NCI-H510A treated with DMSO at 0.1 percent for 48 hours (cell line): ENCODE measurements around the gene ROPN1.
"Not testable (repeated sequence)": the region's sequence is repeated elsewhere in the genome, so short reads cannot be mapped to it uniquely, and the experiment has no call there.

Experiments
- DNase-seq: peaks from one replicate; lab custom pipeline; 2025; lab: John Stamatoyannopoulos, UW

ROPN1 gene

GRCh38 chr3:123991730-123992588 lies at the start of gene ROPN1:
ROPN1 (minus strand) TSS chr3:123992124; CDS start chr3:123980481, 11,643 bp downstream.
- not testable (repeated sequence) for DNase-seq

- DNase-seq = no peak
These were observed 49.6 kb upstream of the ROPN1 start for GRCh38 chr3:124041553-124041952.

GRCh38 chr3:124037326-124037725 lies 45.4 kb upstream of the ROPN1 start:
- DNase-seq = no peak

- not testable (repeated sequence) for DNase-seq
These were observed 44.3 kb upstream of the ROPN1 start for GRCh38 chr3:124036214-124036613.

GRCh38 chr3:124035463-124036121 lies 43.7 kb upstream of the ROPN1 start:
- DNase-seq = no peak

GRCh38 chr3:124034844-124035152 lies 42.9 kb upstream of the ROPN1 start:
- DNase-seq = no peak

GRCh38 chr3:124034016-124034843 lies 42.3 kb upstream of the ROPN1 start:
- DNase-seq = no peak

GRCh38 chr3:124033360-124034015 lies 41.6 kb upstream of the ROPN1 start, which contains the start of gene KALRN:
KALRN (plus strand) TSS chr3:124033369.
- DNase-seq = no peak

GRCh38 chr3:124032881-124033359 lies 41.0 kb upstream of the ROPN1 start:
- DNase-seq = peak; percentile 78

- DNase-seq = peak; percentile 64
These were observed 40.5 kb upstream of the ROPN1 start for GRCh38 chr3:124032311-124032880.

GRCh38 chr3:124026516-124026915 lies 34.6 kb upstream of the ROPN1 start:
- no peak for DNase-seq

- not testable (repeated sequence) for DNase-seq
These were observed 31.6 kb upstream of the ROPN1 start for GRCh38 chr3:124023531-124023930.

GRCh38 chr3:124019291-124019690 lies 27.4 kb upstream of the ROPN1 start:
- no peak for DNase-seq

- DNase-seq = peak; percentile 18
These were observed 25.6 kb upstream of the ROPN1 start for GRCh38 chr3:124017502-124017901.

GRCh38 chr3:124016483-124016882 lies 24.6 kb upstream of the ROPN1 start:
- DNase-seq = peak; percentile 24

- DNase-seq = no peak
These were observed 22.5 kb upstream of the ROPN1 start for GRCh38 chr3:124014366-124014942.

- DNase-seq = not testable (repeated sequence)
These were observed 16.4 kb upstream of the ROPN1 start for GRCh38 chr3:124008321-124008720.

GRCh38 chr3:124007186-124007585 lies 15.3 kb upstream of the ROPN1 start:
- no peak for DNase-seq

- DNase-seq = not testable (repeated sequence)
These were observed 10.6 kb upstream of the ROPN1 start for GRCh38 chr3:124002405-124003079.

GRCh38 chr3:124001366-124001765 lies 9.4 kb upstream of the ROPN1 start:
- DNase-seq = not testable (repeated sequence)
